ENCODE measurements around the gene GUCY2F.
A peak's percentile ranks its signal among the peaks of the same experiment; 100 is the strongest.

Gene GUCY2F

GRCh38 chrX:109350051-109350450 is 131.8 kb downstream of the GUCY2F start:
- Mint-ChIP-seq H3K4me3 (no peak overlapping the region), H3K9me3 (no peaks in the 10 kb centered on the region), H3K27me3 (ENCODE audit: low read depth) (no peaks in the 10 kb centered on the region), H3K4me1 (peaks cover 68% of the 10 kb centered on the region), H3K27ac (peak overlapping the region; percentile 93 to 96 (median 96)), H3K36me3 (ENCODE audit: low read depth) (no peaks in the 10 kb centered on the region)
- TF ChIP-seq CTCF (IDR thresholded peaks at IDR 0.05; ENCODE audit: unreplicated experiment in 3 of 3) = no peak

GRCh38 chrX:109347632-109348031 is 134.3 kb downstream of the GUCY2F start:
- Mint-ChIP-seq H3K4me1 (peaks cover 78% of the 10 kb centered on the region), H3K4me3 (no peak overlapping the region), H3K27ac (peak overlapping the region; percentile 55 to 97 (median 83)), H3K36me3 (ENCODE audit: low read depth) (no peaks in the 10 kb centered on the region), H3K27me3 (ENCODE audit: low read depth) (no peaks in the 10 kb centered on the region), H3K9me3 (no peaks in the 10 kb centered on the region)
- TF ChIP-seq CTCF (IDR thresholded peaks at IDR 0.05; ENCODE audit: unreplicated experiment in 3 of 3) = no peak

- peaks cover 67% of the 10 kb centered on the region for H3K4me1 Mint-ChIP-seq
- H3K27me3 Mint-ChIP-seq (ENCODE audit: low read depth) = no peaks in the 10 kb centered on the region
- H3K9me3 Mint-ChIP-seq = no peaks in the 10 kb centered on the region
- peak overlapping the region; percentile 60 to 97 (median 83) for H3K27ac Mint-ChIP-seq
- TF ChIP-seq CTCF (IDR thresholded peaks at IDR 0.05; ENCODE audit: unreplicated experiment in 3 of 3) = no peak
- H3K36me3 Mint-ChIP-seq (ENCODE audit: low read depth) = no peaks in the 10 kb centered on the region
- no peak overlapping the region for H3K4me3 Mint-ChIP-seq
Observed at GRCh38 chrX:109346491-109346890, 135.4 kb downstream of the GUCY2F start.

- Mint-ChIP-seq H3K4me1 (peaks cover 61% of the 10 kb centered on the region), H3K36me3 (ENCODE audit: low read depth) (no peaks in the 10 kb centered on the region), H3K27ac (peak overlapping the region; percentile 60 to 97 (median 83)), H3K9me3 (peaks cover 1% of the 10 kb centered on the region), H3K27me3 (ENCODE audit: low read depth) (no peaks in the 10 kb centered on the region), H3K4me3 (no peak overlapping the region)
- no peak for TF ChIP-seq CTCF (IDR thresholded peaks at IDR 0.05; ENCODE audit: unreplicated experiment in 3 of 3)
Observed at GRCh38 chrX:109345856-109346255, 136.0 kb downstream of the GUCY2F start.

- no peak for TF ChIP-seq CTCF (IDR thresholded peaks at IDR 0.05; ENCODE audit: unreplicated experiment in 3 of 3)
- no peaks in the 10 kb centered on the region for H3K27me3 Mint-ChIP-seq (ENCODE audit: low read depth)
- H3K4me3 Mint-ChIP-seq = peak overlapping the region in 1 of 3 experiments; percentile 24
- no peaks in the 10 kb centered on the region for H3K36me3 Mint-ChIP-seq (ENCODE audit: low read depth)
- H3K9me3 Mint-ChIP-seq = peaks cover 4% of the 10 kb centered on the region
- H3K4me1 Mint-ChIP-seq = peaks cover 49% of the 10 kb centered on the region
- H3K27ac Mint-ChIP-seq = peak overlapping the region; percentile 83 to 97 (median 93)
Observed at GRCh38 chrX:109344678-109345077, 137.2 kb downstream of the GUCY2F start.

GRCh38 chrX:109344101-109344500 is 137.8 kb downstream of the GUCY2F start:
- Mint-ChIP-seq H3K9me3 (peaks cover 4% of the 10 kb centered on the region), H3K36me3 (ENCODE audit: low read depth) (no peaks in the 10 kb centered on the region)

More at GRCh38 chrX:109344101-109344500, 137.8 kb downstream of the GUCY2F start:
- no peak for TF ChIP-seq CTCF (IDR thresholded peaks at IDR 0.05; ENCODE audit: unreplicated experiment in 3 of 3)
- no peaks in the 10 kb centered on the region for H3K27me3 Mint-ChIP-seq (ENCODE audit: low read depth)
- H3K4me1 Mint-ChIP-seq = peaks cover 46% of the 10 kb centered on the region
- peak overlapping the region in 1 of 3 experiments; percentile 6 for H3K4me3 Mint-ChIP-seq
- peak overlapping the region; percentile 83 to 97 (median 93) for H3K27ac Mint-ChIP-seq
